ENCODE measurements around the gene BAAT.

DNA sequence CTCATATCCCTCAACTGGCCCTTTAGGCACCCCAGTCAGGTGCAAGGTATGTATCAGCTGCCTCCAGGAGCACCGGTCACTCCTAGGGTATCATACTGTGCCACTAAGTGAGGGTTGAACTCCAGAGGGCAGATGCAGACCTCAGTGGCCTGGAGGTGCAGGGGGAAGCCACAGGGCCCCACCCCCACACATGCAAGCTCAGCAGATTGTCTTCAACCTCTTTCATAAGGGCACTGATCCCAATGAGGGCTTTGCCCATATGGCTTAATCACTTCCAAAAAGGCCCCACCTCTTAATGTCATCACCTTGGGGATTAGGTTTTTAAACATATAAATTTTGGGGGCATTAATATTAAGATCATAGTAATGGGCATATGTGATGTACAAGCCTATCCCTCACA, 28.2 kb downstream of the BAAT start:
- TF ChIP-seq, protein P1, sequence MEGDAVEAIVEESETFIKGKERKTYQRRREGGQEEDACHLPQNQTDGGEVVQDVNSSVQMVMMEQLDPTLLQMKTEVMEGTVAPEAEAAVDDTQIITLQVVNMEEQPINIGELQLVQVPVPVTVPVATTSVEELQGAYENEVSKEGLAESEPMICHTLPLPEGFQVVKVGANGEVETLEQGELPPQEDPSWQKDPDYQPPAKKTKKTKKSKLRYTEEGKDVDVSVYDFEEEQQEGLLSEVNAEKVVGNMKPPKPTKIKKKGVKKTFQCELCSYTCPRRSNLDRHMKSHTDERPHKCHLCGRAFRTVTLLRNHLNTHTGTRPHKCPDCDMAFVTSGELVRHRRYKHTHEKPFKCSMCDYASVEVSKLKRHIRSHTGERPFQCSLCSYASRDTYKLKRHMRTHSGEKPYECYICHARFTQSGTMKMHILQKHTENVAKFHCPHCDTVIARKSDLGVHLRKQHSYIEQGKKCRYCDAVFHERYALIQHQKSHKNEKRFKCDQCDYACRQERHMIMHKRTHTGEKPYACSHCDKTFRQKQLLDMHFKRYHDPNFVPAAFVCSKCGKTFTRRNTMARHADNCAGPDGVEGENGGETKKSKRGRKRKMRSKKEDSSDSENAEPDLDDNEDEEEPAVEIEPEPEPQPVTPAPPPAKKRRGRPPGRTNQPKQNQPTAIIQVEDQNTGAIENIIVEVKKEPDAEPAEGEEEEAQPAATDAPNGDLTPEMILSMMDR (conservative IDR thresholded peaks at IDR 0.05), result no peak
- TF ChIP-seq EZH2 (IDR thresholded peaks at IDR 0.05; ENCODE audit: low read depth), result no peak
